ENCODE measurements around the gene SPINT1.
A peak's percentile ranks its signal among the peaks of the same experiment; 100 is the strongest.

SPINT1 gene

GRCh38 chr15:40829115-40829514, 14.7 kb upstream of the SPINT1 start:
- no peak for DNase-seq

- DNase-seq, result no peak
Measured at GRCh38 chr15:40830884-40831283, 13.0 kb upstream of the SPINT1 start.

DNA sequence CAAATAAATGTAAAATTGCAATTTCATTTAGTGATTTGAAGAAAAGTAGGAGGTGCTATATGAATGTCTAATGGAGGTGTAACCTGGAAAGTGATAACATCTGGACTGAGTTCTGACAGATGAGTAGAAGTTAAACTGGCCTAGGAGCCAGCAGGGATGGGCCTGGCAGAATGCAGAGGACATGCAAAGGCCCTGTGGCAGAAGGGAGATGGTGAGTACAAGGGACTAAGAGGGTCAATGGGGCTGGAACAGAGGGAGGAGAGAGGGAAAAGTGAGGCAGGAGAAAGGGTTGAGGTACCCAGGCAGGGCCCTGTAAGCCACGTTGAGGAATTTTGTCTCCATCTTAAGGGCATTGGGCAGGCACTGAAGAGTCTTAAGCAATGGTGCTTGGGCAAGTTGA, 12.0 kb upstream of the SPINT1 start:
- DNase-seq, result no peak

GRCh38 chr15:40832903-40833302, 10.9 kb upstream of the SPINT1 start:
- no peak for DNase-seq

- DNase-seq, result no peak
Measured at GRCh38 chr15:40836020-40836419, 7.8 kb upstream of the SPINT1 start.

GRCh38 chr15:40838756-40839155, 5.1 kb upstream of the SPINT1 start:
- DNase-seq, result no peak

DNA sequence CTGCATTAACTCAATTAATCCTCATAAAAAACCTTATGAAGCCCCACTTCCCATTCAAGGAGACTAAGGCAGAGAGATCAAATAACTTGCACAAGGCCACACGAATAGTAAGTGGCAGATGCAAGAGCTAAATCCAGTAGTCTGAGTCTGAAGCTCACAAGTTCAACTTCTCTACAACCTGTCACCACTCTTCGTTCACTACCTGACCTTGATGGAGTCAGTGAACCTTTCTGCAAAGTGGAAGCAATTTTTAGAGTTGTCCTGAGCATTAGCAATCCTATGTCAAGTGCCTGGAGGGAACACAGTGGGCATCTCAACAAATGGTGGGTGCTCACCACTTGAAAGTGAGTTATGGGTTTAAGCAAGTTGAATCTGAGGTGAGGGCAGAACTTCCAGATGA, 2.1 kb upstream of the SPINT1 start:
- DNase-seq, result no peak

GRCh38 chr15:40843261-40843884, 475 bp upstream of the SPINT1 start:
- DNase-seq, result no peak

DNA sequence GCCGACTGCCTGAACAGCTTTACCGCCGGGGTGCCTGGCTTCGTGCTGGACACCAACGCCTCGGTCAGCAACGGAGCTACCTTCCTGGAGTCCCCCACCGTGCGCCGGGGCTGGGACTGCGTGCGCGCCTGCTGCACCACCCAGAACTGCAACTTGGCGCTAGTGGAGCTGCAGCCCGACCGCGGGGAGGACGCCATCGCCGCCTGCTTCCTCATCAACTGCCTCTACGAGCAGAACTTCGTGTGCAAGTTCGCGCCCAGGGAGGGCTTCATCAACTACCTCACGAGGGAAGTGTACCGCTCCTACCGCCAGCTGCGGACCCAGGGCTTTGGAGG, 815 bp downstream of the SPINT1 start:
- DNase-seq, result peak; percentile 50

DNA sequence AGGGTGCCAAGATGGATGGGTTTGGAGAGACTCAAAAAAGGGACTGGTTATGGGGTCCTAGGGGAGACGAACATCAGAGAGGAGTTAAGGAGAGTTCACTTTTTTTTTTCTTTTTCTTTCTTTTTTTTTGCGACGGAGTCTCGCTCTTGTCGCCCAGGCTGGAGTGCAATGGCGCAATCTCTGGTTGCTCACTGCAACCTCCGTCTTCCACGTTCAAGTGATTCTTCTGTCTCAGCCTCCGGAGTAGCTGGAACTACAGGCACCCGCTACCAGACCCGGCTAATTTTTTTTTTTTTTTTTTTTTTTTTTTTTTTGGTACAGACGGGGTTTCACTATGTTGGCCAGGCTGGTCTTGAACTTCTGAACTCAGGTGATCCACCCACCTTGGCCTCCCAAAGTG, 1.2 kb downstream of the SPINT1 start:
- no peak for DNase-seq

DNA sequence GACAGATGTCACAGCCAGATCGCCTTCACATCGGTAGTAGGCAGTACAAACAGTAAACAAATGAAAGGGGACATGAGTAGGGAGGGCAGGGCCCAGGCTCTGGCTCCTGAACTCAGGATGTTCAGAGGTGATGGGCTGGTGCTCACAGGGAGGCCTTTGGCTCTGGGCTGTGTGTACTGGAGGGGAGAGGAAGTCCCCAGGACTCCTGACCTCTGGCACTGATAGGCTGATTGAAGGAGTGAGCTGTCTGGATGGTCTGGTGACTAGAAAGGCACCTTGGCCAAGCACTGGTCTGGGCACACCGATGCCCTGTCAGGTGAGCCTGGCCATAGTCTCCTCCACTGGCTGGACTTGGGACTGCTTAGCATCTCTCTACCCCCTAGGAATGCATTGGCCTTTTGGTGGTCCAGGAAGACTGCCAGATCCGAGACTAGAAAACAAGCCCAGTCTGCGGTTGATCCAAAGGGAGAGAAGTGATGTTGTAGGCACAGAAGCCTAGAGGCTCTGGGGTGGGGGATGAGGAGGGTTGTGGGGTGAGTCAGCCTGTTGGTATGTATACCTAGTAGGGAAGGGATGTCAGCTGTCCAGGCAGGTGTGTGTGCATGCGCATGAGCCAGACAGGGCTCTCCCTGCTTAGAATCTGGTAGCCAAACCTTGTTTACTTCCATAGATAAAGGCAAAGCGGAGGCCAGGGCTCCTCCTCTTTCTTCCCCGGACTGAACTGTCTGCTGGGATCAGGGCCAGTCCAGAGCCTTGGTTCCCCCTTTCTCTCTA, 1.9 kb downstream of the SPINT1 start:
- no peak for DNase-seq

GRCh38 chr15:40846841-40847222, 3.0 kb downstream of the SPINT1 start:
- no peak for DNase-seq

GRCh38 chr15:40847223-40847961, 3.5 kb downstream of the SPINT1 start:
- no peak for DNase-seq

DNA sequence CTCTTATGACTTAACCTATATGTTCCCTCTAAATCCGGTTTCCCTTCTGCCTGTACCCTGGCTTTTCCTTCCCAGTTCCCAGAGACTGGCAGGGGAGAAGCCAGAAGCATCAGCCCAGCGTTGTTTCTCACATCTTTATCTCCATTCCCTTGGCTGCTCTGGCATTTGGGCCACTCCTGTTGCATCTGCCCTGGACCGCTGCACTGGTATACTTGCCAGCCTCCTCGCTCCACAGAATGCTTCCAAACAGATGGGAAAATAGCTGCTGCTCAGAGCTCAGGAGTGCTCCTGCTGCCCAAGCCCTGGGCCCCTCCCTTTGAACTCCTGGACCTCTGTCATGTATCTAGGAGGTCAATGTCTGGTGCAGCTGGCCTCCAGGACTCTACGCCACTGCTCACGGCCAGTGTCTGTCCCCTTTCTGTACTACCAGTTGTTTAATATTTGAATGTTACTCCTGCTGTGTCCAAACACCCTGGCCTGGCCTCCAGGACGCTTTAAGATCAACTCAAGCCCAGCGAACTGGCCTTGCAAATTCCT, 6.8 kb downstream of the SPINT1 start:
- DNase-seq, result no peak

GRCh38 chr15:40852529-40852928, 8.7 kb downstream of the SPINT1 start:
- DNase-seq, result no peak

DNA sequence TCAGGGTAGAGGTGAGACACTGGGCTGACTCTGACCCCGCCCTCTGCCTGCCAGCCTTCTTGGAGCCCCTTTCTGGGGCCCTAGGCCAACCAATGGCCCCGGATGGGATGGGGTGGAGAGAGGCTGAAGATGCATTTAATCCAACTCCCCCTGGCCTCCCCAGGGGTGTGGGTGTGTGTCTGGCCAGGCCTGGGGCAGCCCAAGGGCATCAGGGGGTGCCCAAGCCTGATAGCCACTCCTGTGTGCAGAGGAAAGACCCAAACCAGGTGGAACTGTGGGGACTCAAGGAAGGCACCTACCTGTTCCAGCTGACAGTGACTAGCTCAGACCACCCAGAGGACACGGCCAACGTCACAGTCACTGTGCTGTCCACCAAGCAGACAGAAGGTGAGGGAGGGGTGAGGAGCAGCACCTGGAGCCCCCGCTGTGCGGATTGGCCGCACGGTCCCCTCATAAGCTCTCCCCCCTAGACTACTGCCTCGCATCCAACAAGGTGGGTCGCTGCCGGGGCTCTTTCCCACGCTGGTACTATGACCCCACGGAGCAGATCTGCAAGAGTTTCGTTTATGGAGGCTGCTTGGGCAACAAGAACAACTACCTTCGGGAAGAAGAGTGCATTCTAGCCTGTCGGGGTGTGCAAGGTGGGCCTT, 9.5 kb downstream of the SPINT1 start:
- no peak for DNase-seq

DNA sequence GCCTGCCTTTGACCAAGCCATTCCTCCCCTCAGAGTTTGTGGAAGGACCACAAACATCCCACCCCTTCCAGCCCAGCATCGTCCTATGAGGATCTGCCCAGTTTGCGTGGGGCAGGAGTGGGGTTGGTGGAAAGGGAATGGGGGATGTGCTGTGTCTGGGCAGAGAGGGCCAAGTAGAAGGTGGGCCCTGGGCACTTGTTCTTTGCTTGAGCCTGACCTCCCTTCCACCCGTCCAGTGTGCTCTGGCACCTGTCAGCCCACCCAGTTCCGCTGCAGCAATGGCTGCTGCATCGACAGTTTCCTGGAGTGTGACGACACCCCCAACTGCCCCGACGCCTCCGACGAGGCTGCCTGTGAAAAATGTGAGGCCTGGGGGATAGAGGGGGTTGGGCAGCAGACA, 10.3 kb downstream of the SPINT1 start:
- DNase-seq, result no peak

- no peak for DNase-seq
Measured at GRCh38 chr15:40855706-40856234, 11.9 kb downstream of the SPINT1 start.

DNA sequence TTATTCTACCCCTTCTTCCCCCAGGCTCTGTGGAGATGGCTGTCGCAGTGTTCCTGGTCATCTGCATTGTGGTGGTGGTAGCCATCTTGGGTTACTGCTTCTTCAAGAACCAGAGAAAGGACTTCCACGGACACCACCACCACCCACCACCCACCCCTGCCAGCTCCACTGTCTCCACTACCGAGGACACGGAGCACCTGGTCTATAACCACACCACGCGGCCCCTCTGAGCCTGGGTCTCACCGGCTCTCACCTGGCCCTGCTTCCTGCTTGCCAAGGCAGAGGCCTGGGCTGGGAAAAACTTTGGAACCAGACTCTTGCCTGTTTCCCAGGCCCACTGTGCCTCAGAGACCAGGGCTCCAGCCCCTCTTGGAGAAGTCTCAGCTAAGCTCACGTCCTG, 12.9 kb downstream of the SPINT1 start:
- no peak for DNase-seq

DNA sequence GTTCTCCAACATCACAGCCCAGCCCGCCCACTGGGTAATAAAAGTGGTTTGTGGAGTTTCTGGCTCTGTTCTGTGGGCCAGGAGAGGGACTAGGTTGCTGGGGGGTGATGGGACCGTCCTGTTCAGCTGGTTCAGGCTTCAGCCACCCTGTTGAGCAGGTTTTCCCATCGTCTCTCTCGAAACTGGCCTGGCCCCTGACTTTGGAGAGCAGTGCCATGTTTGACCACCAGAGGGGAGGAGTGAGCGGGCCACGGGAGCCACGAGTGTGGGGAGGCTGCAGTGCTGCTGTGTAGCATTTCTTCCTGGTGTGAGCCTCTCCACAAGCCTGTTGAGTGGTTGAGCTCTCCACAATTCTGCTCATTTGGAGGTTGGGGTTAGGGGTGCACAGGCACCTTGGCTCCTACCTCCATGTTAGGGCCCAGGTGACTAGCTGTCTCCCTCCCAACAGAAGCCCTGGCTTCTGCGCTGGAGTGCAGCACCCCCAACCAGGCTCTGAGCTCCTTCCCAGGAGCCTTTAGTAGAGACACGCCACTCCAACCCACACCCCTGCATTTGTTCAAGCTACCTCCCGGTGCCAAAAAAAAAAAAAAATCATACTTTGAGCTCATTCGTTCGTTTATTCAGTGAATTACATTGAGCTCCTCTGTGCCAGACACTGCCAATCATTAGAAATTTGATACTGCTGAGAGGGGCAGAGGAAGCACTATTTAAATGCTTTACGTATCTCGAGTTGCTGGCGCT, 13.9 kb downstream of the SPINT1 start:
- DNase-seq, result peak; percentile 80

- DNase-seq, result no peak
Measured at GRCh38 chr15:40858706-40859105, 14.9 kb downstream of the SPINT1 start.

- DNase-seq, result peak; percentile 80
Measured at GRCh38 chr15:40859206-40859851, 15.5 kb downstream of the SPINT1 start.

Data from activated naive CD4-positive, alpha-beta T cell treated with anti-CD3 and anti-CD28 coated beads, Interleukin-2, amount 50 U/mL, for 16 hours (primary cell).